ENCODE data around the gene SELENOO. TPM values are rescaled to one million over a fixed set of nuclear protein-coding genes. Genes with fewer than 3 reads are reported as not detected.

SELENOO gene
- total and polyA plus RNA-seq, 2 of the 13 experiments (the other 11 are each of a cell fraction or from before 2014, with no cell fraction given): 14.4 to 19.0 TPM

GRCh38 chr22:50253941-50254340 lies 53.1 kb downstream of the SELENOO start:
- no peak overlapping the region for H3K4me2 ChIP-seq (ENCODE audit: low read depth, low read length)
- no peak overlapping the region for H2AFZ ChIP-seq (ENCODE audit: low read length)
- no TSS peak for BruUV-seq (replicated peaks)
- no peaks in the 10 kb centered on the region for H3K9me3 ChIP-seq (ENCODE audit: low read length)
- in situ Hi-C loops (cut with HindIII; ENCODE audit: extremely low pct_ligation_motif_present, low pct_unique_long_range_greater_than_20kb): no loop called here
- H4K20me1 ChIP-seq (ENCODE audit: insufficient read depth, low read length): no peaks in the 10 kb centered on the region
- TF ChIP-seq SRSF9 (IDR thresholded peaks at IDR 0.05; ENCODE audit: borderline replicate concordance, insufficient read depth, low read depth, low read length, poor library complexity, severe bottlenecking): no peak
- TF ChIP-seq MAZ (IDR thresholded peaks at IDR 0.05; ENCODE audit: borderline replicate concordance, low read depth, low read length): no peak
- no peak for TF ChIP-seq MAZ (CRISPR knock-in tag; IDR thresholded peaks at IDR 0.05; ENCODE audit: low read depth)
- TF ChIP-seq ZUFSP (CRISPR knock-in tag; IDR thresholded peaks at IDR 0.05; ENCODE audit: borderline replicate concordance): no peak
- TF ChIP-seq TFE3 (CRISPR knock-in tag; IDR thresholded peaks at IDR 0.05): no peak
- TF ChIP-seq PAXIP1 (CRISPR knock-in tag; conservative IDR thresholded peaks at IDR 0.05): no peak
- TF ChIP-seq DR1 (CRISPR knock-in tag; IDR thresholded peaks at IDR 0.05): no peak
- TF ChIP-seq CERS6 (CRISPR knock-in tag; IDR thresholded peaks at IDR 0.05): no peak
- no peak for TF ChIP-seq TBP (CRISPR knock-in tag; IDR thresholded peaks at IDR 0.05)
- no peak for TF ChIP-seq GPN1 (CRISPR knock-in tag; IDR thresholded peaks at IDR 0.05; ENCODE audit: borderline replicate concordance)
- TF ChIP-seq ZNF274 (CRISPR knock-in tag; IDR thresholded peaks at IDR 0.05): no peak
- TF ChIP-seq NPAS2 (CRISPR knock-in tag; IDR thresholded peaks at IDR 0.05; ENCODE audit: borderline replicate concordance): no peak
- no peak for TF ChIP-seq KDM2A (CRISPR knock-in tag; IDR thresholded peaks at IDR 0.05; ENCODE audit: borderline replicate concordance, low read depth)
- no peak for TF ChIP-seq ZNF180 (CRISPR knock-in tag; IDR thresholded peaks at IDR 0.05; ENCODE audit: borderline replicate concordance, low read depth)
- TF ChIP-seq ETV5 (CRISPR knock-in tag; IDR thresholded peaks at IDR 0.05; ENCODE audit: borderline replicate concordance): no peak
- TF ChIP-seq CREB1 (IDR thresholded peaks at IDR 0.05): no peak
- no peak for TF ChIP-seq CREB1 (CRISPR knock-in tag; IDR thresholded peaks at IDR 0.05)
- no peak for TF ChIP-seq REXO4 (CRISPR knock-in tag; IDR thresholded peaks at IDR 0.05; ENCODE audit: borderline replicate concordance)
- TF ChIP-seq PAX8 (CRISPR knock-in tag; IDR thresholded peaks at IDR 0.05; ENCODE audit: borderline replicate concordance): no peak
- ATAC-seq: no peak
- no peak overlapping the region for H3K9ac ChIP-seq (ENCODE audit: insufficient read depth, low read depth, low read length)
- peaks cover 3% of the 10 kb centered on the region for H3K79me2 ChIP-seq (ENCODE audit: insufficient read depth, low read length)
- no peak for FAIRE-seq
- POLR2A ChIA-PET: no interaction called here
- CTCF ChIA-PET (ENCODE audit: low intra/inter-chr PET ratio, low total read pairs): no interaction called here
- intact Hi-C loops (cut with micrococcal nuclease; ENCODE audit: unreplicated experiment): no loop called here
- 100% methylated on average over 1 of the region's 8 CpGs for WGBS (ENCODE audit: low lambda C conversion rate)
- no peak for DNase-seq (ENCODE audit: low spot score)
- no peak overlapping the region for H3K27ac ChIP-seq (ENCODE audit: extremely low read length, insufficient read depth, low read length)
- H3K4me1 ChIP-seq (ENCODE audit: insufficient read depth, low read length): peaks cover 46% of the 10 kb centered on the region
- H3K4me3 ChIP-seq (replicated peaks in 1 of 3; ENCODE audit: insufficient read depth in 1 of 3, low read depth in 2 of 3, low read length in 3 of 3): no peak overlapping the region
- H3K36me3 ChIP-seq (replicated peaks in 1 of 2; ENCODE audit: control insufficient read depth in 1 of 2, insufficient read depth in 2 of 2, low read length in 2 of 2): peaks cover 3% of the 10 kb centered on the region in 2 experiments; a peak in 1 of 5 replicates
- H3K27me3 ChIP-seq (ENCODE audit: control insufficient read depth in 1 of 2, insufficient read depth in 2 of 2, low read length in 2 of 2): no peaks in the 10 kb centered on the region

Data from HepG2 (cell line).